NCI-H526 (cell line): ENCODE measurements around the gene TGFB3.
"Not testable (repeated sequence)": the region's sequence is repeated elsewhere in the genome, so short reads cannot be mapped to it uniquely, and the experiment has no call there.

Experiments
- DNase-seq, 2 experiments: peaks; one replicate each; lab custom pipeline; 2025; lab: John Stamatoyannopoulos, UW

The TGFB3 gene

GRCh38 chr14:75960231-75960630 is 21.6 kb downstream of the TGFB3 start:
- DNase-seq, result no peak

- DNase-seq, result no peak
These were observed 22.8 kb downstream of the TGFB3 start for GRCh38 chr14:75959031-75959430.

GRCh38 chr14:75952489-75952888 is 29.3 kb downstream of the TGFB3 start:
- no peak for DNase-seq

GRCh38 chr14:75946785-75947184 is 35.0 kb downstream of the TGFB3 start:
- DNase-seq, result no peak

GRCh38 chr14:75944607-75945241 is 37.1 kb downstream of the TGFB3 start:
- DNase-seq, result no peak

- DNase-seq, result no peak
These were observed 40.8 kb downstream of the TGFB3 start for GRCh38 chr14:75941030-75941429.

- no peak for DNase-seq
These were observed 42.6 kb downstream of the TGFB3 start for GRCh38 chr14:75939200-75939599.

GRCh38 chr14:75934998-75935628 is 46.7 kb downstream of the TGFB3 start:
- no peak for DNase-seq

- no peak for DNase-seq
These were observed 48.0 kb downstream of the TGFB3 start for GRCh38 chr14:75933712-75934296.

- DNase-seq, result no peak
These were observed 53.1 kb downstream of the TGFB3 start for GRCh38 chr14:75928690-75929181.

GRCh38 chr14:75927564-75928087 is 54.2 kb downstream of the TGFB3 start:
- DNase-seq, result no peak

GRCh38 chr14:75926431-75927115 is 55.2 kb downstream of the TGFB3 start:
- no peak for DNase-seq

GRCh38 chr14:75925141-75925840 is 56.5 kb downstream of the TGFB3 start:
- not testable (repeated sequence) for DNase-seq

GRCh38 chr14:75920421-75920820 is 61.4 kb downstream of the TGFB3 start:
- DNase-seq, result not testable (repeated sequence)

GRCh38 chr14:75917946-75918335 is 63.9 kb downstream of the TGFB3 start:
- no peak for DNase-seq

- no peak for DNase-seq
These were observed 64.4 kb downstream of the TGFB3 start for GRCh38 chr14:75917322-75917945.

- DNase-seq, result no peak
These were observed 66.8 kb downstream of the TGFB3 start for GRCh38 chr14:75915045-75915444.

GRCh38 chr14:75913183-75913582 is 68.6 kb downstream of the TGFB3 start:
- no peak for DNase-seq

- DNase-seq, result no peak
These were observed 69.9 kb downstream of the TGFB3 start for GRCh38 chr14:75911883-75912282.

- no peak for DNase-seq
These were observed 71.7 kb downstream of the TGFB3 start for GRCh38 chr14:75910048-75910447.

- no peak for DNase-seq
These were observed 72.2 kb downstream of the TGFB3 start for GRCh38 chr14:75909630-75910029.
